ENCODE measurements around the gene ARL6IP4. TPM values are rescaled to one million over a fixed set of nuclear protein-coding genes. Genes with fewer than 3 reads are reported as not detected.
"Not testable (repeated sequence)": the region's sequence is repeated elsewhere in the genome, so short reads cannot be mapped to it uniquely, and the experiment has no call there.

ARL6IP4 gene
- total RNA-seq, 1 experiment from 2014 or later, result 171 TPM

- no peak for TF ChIP-seq CTCF (IDR thresholded peaks at IDR 0.05; ENCODE audit: unreplicated experiment)
- Mint-ChIP-seq H3K9me3 (ENCODE audit: low read depth, unreplicated experiment) (no peaks in the 10 kb centered on the region), H3K27ac (ENCODE audit: unreplicated experiment) (no peak overlapping the region), H3K36me3 (ENCODE audit: insufficient read depth, unreplicated experiment) (peaks cover 30% of the 10 kb centered on the region), H3K4me1 (ENCODE audit: low read depth, unreplicated experiment) (peaks cover 24% of the 10 kb centered on the region), H3K4me3 (ENCODE audit: low read depth, unreplicated experiment) (no peak overlapping the region), H3K27me3 (ENCODE audit: unreplicated experiment) (no peaks in the 10 kb centered on the region)
- intact Hi-C loops (cut with micrococcal nuclease; ENCODE audit: unreplicated experiment), result no loop called here
- no TSS peak for BruUV-seq (replicated peaks)
- CTCF ChIA-PET, result interaction anchor here (0.6 kb wide), 1 partner anchor 118 kb away, joined by 3 read pairs; no protein-coding TSS in a partner anchor
- DNase-seq, result no peak
These were observed 42.8 kb upstream of the ARL6IP4 start for GRCh38 chr12:122937622-122938091.

GRCh38 chr12:122939125-122939524, 41.4 kb upstream of the ARL6IP4 start:
- TF ChIP-seq CTCF (IDR thresholded peaks at IDR 0.05; ENCODE audit: unreplicated experiment), result no peak
- intact Hi-C loops (cut with micrococcal nuclease; ENCODE audit: unreplicated experiment), result no loop called here
- H3K36me3 Mint-ChIP-seq (ENCODE audit: insufficient read depth, unreplicated experiment), result peaks cover 43% of the 10 kb centered on the region
- CTCF ChIA-PET, result no interaction called here
- DNase-seq, result no peak
- H3K4me1 Mint-ChIP-seq (ENCODE audit: low read depth, unreplicated experiment), result peaks cover 39% of the 10 kb centered on the region
- no peaks in the 10 kb centered on the region for H3K27me3 Mint-ChIP-seq (ENCODE audit: unreplicated experiment)
- H3K27ac Mint-ChIP-seq (ENCODE audit: unreplicated experiment), result no peak overlapping the region
- H3K9me3 Mint-ChIP-seq (ENCODE audit: low read depth, unreplicated experiment), result peaks cover 2% of the 10 kb centered on the region
- BruUV-seq (replicated peaks), result no TSS peak
- no peak overlapping the region for H3K4me3 Mint-ChIP-seq (ENCODE audit: low read depth, unreplicated experiment)

GRCh38 chr12:122941351-122941750, 39.1 kb upstream of the ARL6IP4 start:
- peaks cover 61% of the 10 kb centered on the region for H3K4me1 Mint-ChIP-seq (ENCODE audit: low read depth, unreplicated experiment)
- H3K27me3 Mint-ChIP-seq (ENCODE audit: unreplicated experiment); H3K4me3 Mint-ChIP-seq (ENCODE audit: low read depth, unreplicated experiment); H3K9me3 Mint-ChIP-seq (ENCODE audit: low read depth, unreplicated experiment); H3K27ac Mint-ChIP-seq (ENCODE audit: unreplicated experiment); BruUV-seq (replicated peaks); DNase-seq; intact Hi-C loops (cut with micrococcal nuclease; ENCODE audit: unreplicated experiment): not testable (repeated sequence)
- H3K36me3 Mint-ChIP-seq (ENCODE audit: insufficient read depth, unreplicated experiment), result peaks cover 63% of the 10 kb centered on the region
- CTCF ChIA-PET, result interaction anchor here (0.7 kb wide), 1 partner anchor 37 kb away, joined by 6 read pairs; no protein-coding TSS in a partner anchor

- H3K27ac Mint-ChIP-seq (ENCODE audit: unreplicated experiment), result peak overlapping the region; percentile 92
- peak overlapping the region; percentile 63 for H3K4me3 Mint-ChIP-seq (ENCODE audit: low read depth, unreplicated experiment)
- peaks cover 74% of the 10 kb centered on the region for H3K4me1 Mint-ChIP-seq (ENCODE audit: low read depth, unreplicated experiment)
- H3K36me3 Mint-ChIP-seq (ENCODE audit: insufficient read depth, unreplicated experiment), result peaks cover 74% of the 10 kb centered on the region
- BruUV-seq (replicated peaks), result no TSS peak
- no peaks in the 10 kb centered on the region for H3K27me3 Mint-ChIP-seq (ENCODE audit: unreplicated experiment)
- intact Hi-C loops (cut with micrococcal nuclease; ENCODE audit: unreplicated experiment), result no loop called here
- no peak for DNase-seq
- no peak for TF ChIP-seq CTCF (IDR thresholded peaks at IDR 0.05; ENCODE audit: unreplicated experiment)
- peaks cover 2% of the 10 kb centered on the region for H3K9me3 Mint-ChIP-seq (ENCODE audit: low read depth, unreplicated experiment)
- CTCF ChIA-PET, result interaction anchor here (0.8 to 1.4 kb wide), 3 partner anchors 23 to 55 kb away, joined by 3 to 6 read pairs (median 4); no protein-coding TSS in a partner anchor
These were observed 37.8 kb upstream of the ARL6IP4 start for GRCh38 chr12:122942637-122943036.

GRCh38 chr12:122943196-122943595, 37.3 kb upstream of the ARL6IP4 start:
- CTCF ChIA-PET, result no interaction called here
- Mint-ChIP-seq H3K27me3 (ENCODE audit: unreplicated experiment) (no peaks in the 10 kb centered on the region), H3K27ac (ENCODE audit: unreplicated experiment) (peak overlapping the region; percentile 92), H3K4me3 (ENCODE audit: low read depth, unreplicated experiment) (peak overlapping the region; percentile 63), H3K4me1 (ENCODE audit: low read depth, unreplicated experiment) (peaks cover 80% of the 10 kb centered on the region), H3K36me3 (ENCODE audit: insufficient read depth, unreplicated experiment) (peaks cover 68% of the 10 kb centered on the region), H3K9me3 (ENCODE audit: low read depth, unreplicated experiment) (peaks cover 2% of the 10 kb centered on the region)
- no peak for TF ChIP-seq CTCF (IDR thresholded peaks at IDR 0.05; ENCODE audit: unreplicated experiment)
- DNase-seq, result no peak
- BruUV-seq (replicated peaks), result no TSS peak
- intact Hi-C loops (cut with micrococcal nuclease; ENCODE audit: unreplicated experiment), result no loop called here
